Stimulated activated naive CD8-positive, alpha-beta T cell treated with anti-CD3 and anti-CD28 coated beads, Interleukin-15, Interleukin-2, amounts not matched to agents 100 ng/mL and 50 ng/mL, for 24 hours (primary cell): ENCODE results near the gene COL24A1.

Source experiments
- H3K27ac Mint-ChIP-seq: one replicate; pipeline ENCODE4 v1.8.0; 2021; ENCODE audit warnings: mild to moderate bottlenecking, mixed read lengths
- H3K27me3 Mint-ChIP-seq: one replicate; pipeline ENCODE4 v1.8.0; 2021; ENCODE audit warnings: mixed read lengths
- H3K36me3 Mint-ChIP-seq: one replicate; pipeline ENCODE4 v1.8.0; 2021; ENCODE audit warnings: low read depth, mixed read lengths
- H3K4me1 Mint-ChIP-seq: one replicate; pipeline ENCODE4 v1.8.0; 2021; ENCODE audit warnings: low read depth, mixed read lengths
- H3K4me3 Mint-ChIP-seq: one replicate; pipeline ENCODE4 v1.8.0; 2021; ENCODE audit warnings: mild to moderate bottlenecking, mixed read lengths
- H3K9me3 Mint-ChIP-seq: one replicate; pipeline ENCODE4 v1.8.0; 2021; ENCODE audit warnings: mixed read lengths

COL24A1 gene

DNA sequence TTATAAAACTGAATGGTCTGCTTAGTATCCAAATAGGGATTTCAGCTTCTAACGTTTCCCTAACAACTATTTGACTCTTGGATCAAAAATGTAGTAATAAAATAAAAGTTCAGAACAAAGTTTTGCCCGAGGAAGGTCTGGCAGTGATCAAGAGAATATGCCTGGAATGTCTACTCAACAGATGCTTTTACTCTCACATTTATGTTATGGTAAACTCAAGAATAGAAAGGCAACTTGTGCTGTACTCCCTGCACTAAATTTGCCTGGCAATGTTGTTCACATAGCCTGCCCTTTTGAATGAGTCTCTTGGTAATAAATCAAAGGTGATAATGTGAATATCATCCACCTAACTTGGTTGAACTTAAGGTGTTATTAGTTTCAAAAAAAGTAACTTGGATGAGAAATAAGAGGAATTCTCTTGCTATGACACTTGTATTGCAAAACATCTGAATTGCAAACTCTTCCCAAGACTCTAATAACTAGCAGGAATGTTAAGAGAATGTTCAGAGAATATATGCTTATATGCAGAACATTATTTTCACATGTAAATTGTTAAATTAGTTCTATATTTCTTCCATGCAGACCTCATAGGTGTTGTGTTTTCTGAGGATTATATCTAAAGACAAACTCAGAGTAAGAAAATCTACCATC lies 215.8 kb downstream of the COL24A1 start:
- Mint-ChIP-seq H3K27me3 (no peaks in the 10 kb centered on the region), H3K36me3 (no peaks in the 10 kb centered on the region)

DNA sequence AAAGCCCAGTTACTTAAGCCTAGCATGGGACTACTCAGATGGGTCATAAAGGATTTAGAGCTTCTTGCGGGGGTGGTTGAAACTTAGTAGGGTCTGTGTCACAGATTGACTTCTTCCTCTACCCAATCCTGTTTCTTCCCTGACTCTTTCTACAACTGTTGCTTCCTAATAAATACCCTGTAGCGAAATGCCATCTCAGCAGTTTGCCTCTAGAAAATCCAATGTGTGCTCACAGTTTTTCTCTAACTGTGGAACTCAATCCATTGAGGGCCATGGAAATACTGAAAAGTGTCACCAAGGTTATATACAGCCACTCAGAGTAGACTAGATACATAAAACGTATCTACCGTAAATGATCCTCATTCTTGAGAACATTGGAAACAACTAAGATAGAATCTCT lies 217.7 kb downstream of the COL24A1 start:
- no peaks in the 10 kb centered on the region for H3K4me1 Mint-ChIP-seq
- H3K36me3 Mint-ChIP-seq: no peaks in the 10 kb centered on the region
- H3K4me3 Mint-ChIP-seq: no peak overlapping the region
- H3K27ac Mint-ChIP-seq: no peak overlapping the region
- no peaks in the 10 kb centered on the region for H3K9me3 Mint-ChIP-seq
- no peaks in the 10 kb centered on the region for H3K27me3 Mint-ChIP-seq

More for the DNA sequence above, 215.8 kb downstream of the COL24A1 start:
- H3K4me3 Mint-ChIP-seq: no peak overlapping the region
- no peak overlapping the region for H3K27ac Mint-ChIP-seq
- H3K9me3 Mint-ChIP-seq: no peaks in the 10 kb centered on the region
- no peaks in the 10 kb centered on the region for H3K4me1 Mint-ChIP-seq

DNA sequence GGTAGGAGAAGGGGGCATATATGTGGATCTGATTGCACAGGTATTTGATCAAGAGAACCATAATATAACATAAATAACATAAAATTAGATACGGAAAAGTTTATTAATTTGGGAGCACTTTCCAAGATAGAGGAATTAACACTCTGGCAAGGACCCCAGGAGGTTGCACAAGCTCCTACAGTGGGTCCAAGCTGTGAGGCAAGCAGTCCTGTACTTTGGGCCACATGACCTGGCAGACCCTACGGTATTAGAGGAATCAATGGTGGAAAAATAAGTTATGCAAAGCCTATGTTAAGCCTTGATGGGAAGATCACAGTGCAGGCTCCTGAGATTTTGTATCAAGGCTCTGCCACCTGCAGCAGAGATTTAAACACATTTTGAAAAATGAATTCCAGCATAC lies 220.1 kb downstream of the COL24A1 start:
- H3K27ac Mint-ChIP-seq: no peak overlapping the region
- no peak overlapping the region for H3K4me3 Mint-ChIP-seq
- H3K9me3 Mint-ChIP-seq: no peaks in the 10 kb centered on the region

DNA sequence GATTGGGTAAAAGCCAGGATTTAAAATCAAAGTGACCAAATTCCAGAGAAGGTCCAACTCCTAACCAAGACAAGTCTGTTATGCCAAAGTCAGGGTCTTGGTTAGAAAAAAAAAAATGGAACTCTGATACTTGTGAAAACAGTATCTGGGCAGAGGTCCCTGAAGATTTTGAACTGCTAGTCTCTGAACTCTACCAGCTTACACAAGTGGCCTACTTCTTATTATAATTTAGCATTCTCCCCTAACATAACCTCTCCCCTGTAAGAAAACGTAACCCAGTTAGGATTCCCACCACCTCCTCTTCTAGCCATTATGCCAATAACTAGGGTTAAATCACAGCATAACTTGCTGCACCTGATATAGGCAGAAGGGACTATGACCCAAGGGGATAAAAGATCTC lies 220.5 kb downstream of the COL24A1 start:
- H3K36me3 Mint-ChIP-seq: no peaks in the 10 kb centered on the region
- H3K4me1 Mint-ChIP-seq: no peaks in the 10 kb centered on the region
- H3K27me3 Mint-ChIP-seq: no peaks in the 10 kb centered on the region
- no peaks in the 10 kb centered on the region for H3K9me3 Mint-ChIP-seq
- no peak overlapping the region for H3K27ac Mint-ChIP-seq
- no peak overlapping the region for H3K4me3 Mint-ChIP-seq

More for the DNA sequence above, 220.1 kb downstream of the COL24A1 start:
- H3K27me3 Mint-ChIP-seq: no peaks in the 10 kb centered on the region
- no peaks in the 10 kb centered on the region for H3K36me3 Mint-ChIP-seq
- H3K4me1 Mint-ChIP-seq: no peaks in the 10 kb centered on the region

DNA sequence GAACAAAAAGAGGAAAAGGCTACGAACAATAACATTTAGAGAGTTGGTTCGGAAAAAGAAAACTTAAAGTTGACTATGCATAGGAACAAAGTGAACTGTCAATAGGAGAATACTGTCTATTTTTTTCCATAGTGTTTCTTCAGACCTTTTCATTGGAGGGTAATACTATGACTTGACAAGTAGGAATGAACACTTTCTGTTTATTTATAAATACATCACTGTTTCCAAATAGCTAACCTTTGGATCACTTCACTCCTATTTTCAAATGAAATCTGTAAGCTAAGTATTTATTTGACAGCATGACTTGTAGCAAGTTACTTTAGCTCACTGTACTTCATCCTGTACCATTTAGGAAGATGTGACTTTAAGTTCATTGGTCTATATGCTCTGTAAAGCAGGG lies 221.3 kb downstream of the COL24A1 start:
- no peak overlapping the region for H3K4me3 Mint-ChIP-seq
- no peak overlapping the region for H3K27ac Mint-ChIP-seq
- H3K36me3 Mint-ChIP-seq: no peaks in the 10 kb centered on the region
- H3K4me1 Mint-ChIP-seq: no peaks in the 10 kb centered on the region
- no peaks in the 10 kb centered on the region for H3K9me3 Mint-ChIP-seq
- H3K27me3 Mint-ChIP-seq: no peaks in the 10 kb centered on the region

DNA sequence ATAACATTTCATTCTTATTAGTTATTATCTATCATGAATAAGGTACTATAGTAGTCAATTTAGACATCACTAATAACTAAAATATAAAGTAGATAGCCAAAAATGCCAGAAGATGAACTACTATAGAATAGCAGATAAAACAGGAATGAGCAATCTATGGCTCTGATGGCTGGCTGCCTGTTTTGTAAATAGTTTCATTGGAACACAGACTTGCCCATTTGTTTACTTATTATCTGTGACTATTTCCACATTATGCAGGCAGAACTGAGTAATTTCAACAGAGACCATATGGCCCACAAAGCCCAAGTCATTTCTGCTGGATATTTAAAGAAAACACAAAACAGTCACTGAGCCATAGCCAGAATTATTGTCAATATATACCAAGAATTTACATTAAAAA lies 222.1 kb downstream of the COL24A1 start:
- no peaks in the 10 kb centered on the region for H3K36me3 Mint-ChIP-seq
- H3K4me3 Mint-ChIP-seq: no peak overlapping the region
- H3K27ac Mint-ChIP-seq: no peak overlapping the region
- H3K4me1 Mint-ChIP-seq: no peaks in the 10 kb centered on the region
- no peaks in the 10 kb centered on the region for H3K9me3 Mint-ChIP-seq
- no peaks in the 10 kb centered on the region for H3K27me3 Mint-ChIP-seq

DNA sequence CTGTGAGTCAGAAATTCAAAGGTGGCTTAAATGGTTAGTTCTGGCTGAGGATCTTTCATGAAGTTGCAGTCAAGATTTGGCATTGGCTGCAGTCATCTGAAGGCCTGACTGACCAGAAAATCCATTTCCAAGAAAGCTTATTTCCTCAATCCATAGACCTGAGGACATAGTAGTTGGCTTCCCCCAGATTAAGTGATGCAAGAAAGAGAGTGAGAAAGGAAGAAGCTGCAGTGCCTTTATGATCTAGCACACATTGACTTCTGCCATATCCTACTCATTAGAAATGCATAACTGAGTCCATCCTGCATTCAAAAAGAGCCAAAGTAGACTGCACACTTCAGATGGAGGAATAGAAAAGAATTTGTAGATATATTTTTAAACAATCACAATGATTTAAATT lies 222.6 kb downstream of the COL24A1 start:
- Mint-ChIP-seq H3K36me3 (no peaks in the 10 kb centered on the region), H3K27me3 (no peaks in the 10 kb centered on the region), H3K27ac (no peak overlapping the region), H3K4me3 (no peak overlapping the region), H3K4me1 (no peaks in the 10 kb centered on the region), H3K9me3 (no peaks in the 10 kb centered on the region)

DNA sequence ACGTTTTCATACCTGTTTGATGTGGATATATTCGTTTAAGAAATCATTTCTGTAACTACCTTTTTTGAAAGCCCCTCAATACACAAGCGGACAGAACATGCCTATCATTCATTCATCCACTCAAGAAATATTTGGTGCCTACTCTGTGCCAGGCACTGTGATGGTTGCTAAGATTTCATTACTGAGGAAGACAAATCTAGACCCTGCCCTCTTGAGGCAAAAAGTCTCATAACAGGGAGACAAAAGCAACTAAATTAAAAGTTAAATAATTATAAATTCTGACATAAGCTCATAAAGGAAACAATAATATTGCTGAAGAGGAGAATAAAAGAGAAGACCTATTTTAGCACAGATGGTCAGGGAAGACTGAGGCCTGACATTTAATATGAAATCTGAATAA lies 244.8 kb downstream of the COL24A1 start:
- H3K4me1 Mint-ChIP-seq: no peaks in the 10 kb centered on the region
- H3K9me3 Mint-ChIP-seq: no peaks in the 10 kb centered on the region
- H3K27ac Mint-ChIP-seq: no peak overlapping the region
- no peaks in the 10 kb centered on the region for H3K36me3 Mint-ChIP-seq
- no peak overlapping the region for H3K4me3 Mint-ChIP-seq
- H3K27me3 Mint-ChIP-seq: peaks cover under 1% of the 10 kb centered on the region

DNA sequence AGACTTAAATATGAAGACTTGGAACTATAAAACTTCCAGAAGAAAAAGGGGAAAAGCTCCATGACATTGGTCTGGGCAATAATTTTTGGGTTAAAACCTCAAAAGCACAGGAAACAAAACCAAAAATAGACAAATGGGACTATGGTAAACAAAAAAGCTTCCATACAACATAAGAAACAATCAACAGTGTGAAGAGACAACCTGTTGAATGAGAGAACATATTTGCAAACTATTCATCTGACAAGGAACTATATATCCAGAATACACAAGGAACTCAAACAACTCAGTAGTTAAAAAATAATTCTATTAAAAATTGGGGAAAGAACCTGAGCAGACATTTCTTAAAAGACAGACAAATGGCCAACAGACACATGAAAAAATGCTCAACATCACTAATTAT lies 255.7 kb downstream of the COL24A1 start:
- Mint-ChIP-seq H3K27ac (no peak overlapping the region), H3K4me1 (no peaks in the 10 kb centered on the region), H3K4me3 (no peak overlapping the region), H3K27me3 (no peaks in the 10 kb centered on the region), H3K9me3 (no peaks in the 10 kb centered on the region), H3K36me3 (no peaks in the 10 kb centered on the region)

DNA sequence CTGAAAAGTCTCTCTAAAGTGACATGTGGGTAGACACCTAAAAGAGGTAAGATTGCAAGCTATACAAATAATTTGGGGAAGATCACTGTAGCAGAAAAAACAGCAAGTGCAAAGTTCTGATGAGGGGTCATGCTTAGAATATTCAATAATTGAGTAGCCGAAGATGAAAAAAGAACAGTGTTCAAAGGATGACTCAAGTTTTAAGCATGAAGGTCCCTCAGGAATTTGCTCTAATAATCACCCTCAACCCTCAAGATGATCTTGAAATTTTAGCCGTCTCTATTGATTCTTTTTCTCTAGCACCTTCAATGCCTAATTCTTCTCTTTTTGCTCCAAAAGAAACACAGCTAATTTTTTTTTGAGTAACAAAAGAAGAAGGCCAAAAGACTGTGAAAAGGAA lies 257.7 kb downstream of the COL24A1 start:
- no peak overlapping the region for H3K4me3 Mint-ChIP-seq
- H3K9me3 Mint-ChIP-seq: no peaks in the 10 kb centered on the region
- H3K4me1 Mint-ChIP-seq: no peaks in the 10 kb centered on the region
- H3K27ac Mint-ChIP-seq: no peak overlapping the region
- H3K36me3 Mint-ChIP-seq: no peaks in the 10 kb centered on the region
- no peaks in the 10 kb centered on the region for H3K27me3 Mint-ChIP-seq

DNA sequence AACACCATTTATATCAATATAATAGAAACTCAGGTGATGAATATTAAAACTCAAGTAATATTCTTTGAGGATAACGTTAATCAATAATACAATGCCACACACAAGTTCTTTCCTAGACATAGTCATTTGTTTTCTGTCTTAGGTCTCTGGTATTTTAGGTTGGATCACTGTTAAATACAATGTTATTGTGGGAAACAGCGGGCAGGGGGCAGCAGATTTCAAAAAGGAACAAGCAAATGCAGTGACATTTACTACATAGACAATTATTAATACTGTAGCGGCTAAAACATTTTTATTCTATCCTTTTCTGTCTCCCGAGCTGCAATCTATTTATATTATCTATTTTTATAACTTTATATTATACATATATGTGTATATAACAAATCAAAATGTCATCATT lies 261.9 kb downstream of the COL24A1 start:
- Mint-ChIP-seq H3K27me3 (peaks cover 4% of the 10 kb centered on the region), H3K27ac (no peak overlapping the region), H3K4me1 (no peaks in the 10 kb centered on the region), H3K36me3 (no peaks in the 10 kb centered on the region), H3K9me3 (no peaks in the 10 kb centered on the region), H3K4me3 (no peak overlapping the region)

DNA sequence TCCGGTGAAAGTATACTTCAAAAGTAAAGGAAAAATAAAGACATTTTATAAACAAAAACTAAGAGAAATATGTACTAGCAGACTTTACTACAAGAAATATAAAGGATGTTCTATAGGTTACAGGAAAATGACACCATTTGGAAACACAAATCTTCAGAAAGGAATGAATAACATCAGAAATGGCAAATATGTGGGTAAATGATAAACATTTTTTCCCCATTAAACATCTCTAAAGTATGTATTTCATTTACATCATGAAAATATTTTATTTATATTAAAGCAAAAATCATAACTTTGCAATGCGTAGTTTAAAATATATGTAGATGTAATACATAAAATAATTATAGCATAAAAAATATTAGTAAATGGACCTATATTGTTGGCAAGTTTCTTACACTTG lies 264.2 kb downstream of the COL24A1 start:
- H3K4me3 Mint-ChIP-seq: no peak overlapping the region
- H3K9me3 Mint-ChIP-seq: no peaks in the 10 kb centered on the region
- no peaks in the 10 kb centered on the region for H3K4me1 Mint-ChIP-seq
- peaks cover 4% of the 10 kb centered on the region for H3K27me3 Mint-ChIP-seq
- H3K27ac Mint-ChIP-seq: no peak overlapping the region
- no peaks in the 10 kb centered on the region for H3K36me3 Mint-ChIP-seq

DNA sequence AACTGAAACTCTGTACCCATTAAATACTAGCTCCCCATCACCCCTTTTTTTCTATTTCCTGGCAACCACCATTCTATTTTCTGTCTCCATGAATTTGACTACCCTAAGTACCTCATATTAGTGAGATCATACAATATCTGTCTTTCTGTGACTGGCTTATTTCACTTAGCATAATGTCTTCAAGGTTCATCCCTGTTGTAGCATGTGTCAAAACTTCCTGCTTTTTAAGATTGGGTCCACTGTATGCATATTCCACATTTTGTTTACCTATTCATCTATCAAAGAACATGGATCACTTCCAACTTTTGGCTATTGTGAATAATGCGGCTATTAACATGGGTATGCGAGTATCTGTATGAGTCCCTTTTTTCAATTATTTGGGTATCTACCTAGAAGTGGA lies 266.7 kb downstream of the COL24A1 start:
- Mint-ChIP-seq H3K36me3 (no peaks in the 10 kb centered on the region), H3K27me3 (peaks cover 4% of the 10 kb centered on the region), H3K4me1 (no peaks in the 10 kb centered on the region), H3K27ac (no peak overlapping the region), H3K9me3 (no peaks in the 10 kb centered on the region), H3K4me3 (no peak overlapping the region)

DNA sequence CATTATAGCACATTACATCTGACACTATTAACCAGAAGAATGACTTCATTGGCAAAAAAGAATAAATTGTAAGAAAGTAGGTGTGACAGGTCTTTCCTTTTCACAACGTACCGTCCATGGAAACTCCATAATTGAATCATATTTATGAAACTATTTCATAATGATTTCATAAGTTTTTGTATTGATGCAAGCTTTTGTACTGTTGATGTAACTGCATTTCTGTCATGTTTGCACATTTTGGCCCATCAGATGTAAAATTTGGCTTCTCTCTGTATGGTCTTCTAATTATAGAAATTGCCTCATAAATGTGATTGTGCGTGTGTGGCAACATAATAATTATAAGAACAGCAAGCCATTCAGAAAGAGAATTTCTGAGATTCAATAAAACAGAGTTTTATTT lies 267.7 kb downstream of the COL24A1 start:
- H3K9me3 Mint-ChIP-seq: no peaks in the 10 kb centered on the region
- peaks cover 4% of the 10 kb centered on the region for H3K27me3 Mint-ChIP-seq
- H3K4me3 Mint-ChIP-seq: no peak overlapping the region
- H3K4me1 Mint-ChIP-seq: no peaks in the 10 kb centered on the region
- no peaks in the 10 kb centered on the region for H3K36me3 Mint-ChIP-seq
- no peak overlapping the region for H3K27ac Mint-ChIP-seq

DNA sequence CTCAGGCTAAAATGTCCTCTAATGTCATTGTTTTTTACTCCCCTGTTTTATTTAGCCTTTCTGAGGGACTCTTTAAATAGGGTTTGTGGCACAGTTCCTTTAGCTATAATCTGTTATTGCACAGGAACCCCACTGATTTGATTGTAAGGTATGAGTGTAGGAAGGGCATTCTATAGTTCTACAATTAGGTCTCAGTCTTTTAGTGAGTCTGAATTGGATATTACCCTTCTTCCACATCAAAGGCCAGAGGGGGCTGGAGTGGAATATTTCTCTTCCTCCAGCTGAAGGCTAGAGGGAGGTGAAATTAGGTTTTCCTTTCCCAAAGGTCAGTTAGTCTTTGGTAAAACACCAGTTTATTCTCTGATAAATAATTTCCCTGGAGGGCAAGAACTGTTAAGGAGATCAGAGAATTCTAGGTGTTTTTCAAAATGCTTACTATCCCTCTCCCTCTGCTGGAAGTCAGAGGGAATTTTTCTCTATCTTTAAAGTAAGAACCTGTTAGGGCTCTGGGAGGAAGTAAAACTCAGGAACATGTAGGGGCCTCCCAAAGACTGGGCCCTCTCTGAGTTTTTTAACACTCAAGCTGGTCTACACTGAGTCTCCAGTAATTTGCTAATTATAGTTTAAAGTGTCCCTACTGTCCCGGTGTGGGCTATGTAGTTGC lies 272.1 kb downstream of the COL24A1 start:
- no peak overlapping the region for H3K4me3 Mint-ChIP-seq
- H3K27ac Mint-ChIP-seq: no peak overlapping the region
- H3K4me1 Mint-ChIP-seq: no peaks in the 10 kb centered on the region
- no peaks in the 10 kb centered on the region for H3K36me3 Mint-ChIP-seq
- no peaks in the 10 kb centered on the region for H3K27me3 Mint-ChIP-seq
- H3K9me3 Mint-ChIP-seq: no peaks in the 10 kb centered on the region

DNA sequence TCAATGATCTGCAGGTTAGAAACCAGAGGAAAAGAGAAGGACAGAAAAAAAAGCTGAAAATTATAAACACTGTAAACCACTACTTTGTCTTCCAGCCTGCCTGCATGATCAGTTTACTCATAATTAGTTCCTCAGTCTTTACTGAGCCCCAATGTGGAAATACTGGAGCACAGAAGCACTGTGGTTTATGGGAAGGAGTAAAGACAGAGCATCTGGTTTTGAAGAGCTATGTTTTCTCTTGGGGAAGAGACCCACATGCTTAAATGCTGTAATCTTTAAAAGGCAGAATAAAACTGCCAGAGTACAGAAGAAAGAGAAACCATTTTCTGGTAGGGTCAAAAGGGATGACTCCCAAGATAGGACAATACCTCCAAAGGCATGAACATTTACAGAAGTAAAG lies 289.4 kb downstream of the COL24A1 start:
- H3K27me3 Mint-ChIP-seq: peaks cover 3% of the 10 kb centered on the region
- H3K9me3 Mint-ChIP-seq: peaks cover 3% of the 10 kb centered on the region
- H3K4me3 Mint-ChIP-seq: no peak overlapping the region
- no peaks in the 10 kb centered on the region for H3K4me1 Mint-ChIP-seq
- H3K36me3 Mint-ChIP-seq: no peaks in the 10 kb centered on the region
- no peak overlapping the region for H3K27ac Mint-ChIP-seq
